ENCODE data around the gene TBX10. TPM values are rescaled to one million over a fixed set of nuclear protein-coding genes. Genes with fewer than 3 reads are reported as not detected.

The TBX10 gene
- total RNA-seq, 1 donor, result not detected

- no peak for DNase-seq (ENCODE audit: low read depth)
- no peak for TF ChIP-seq CTCF (IDR thresholded peaks at IDR 0.05; ENCODE audit: insufficient read depth, low read length)
- no peak overlapping the region for H3K4me3 ChIP-seq (ENCODE audit: low read depth, low read length)
Measured at GRCh38 chr11:67654225-67654624, 14.7 kb upstream of the TBX10 start.

GRCh38 chr11:67652965-67653845 lies 13.6 kb upstream of the TBX10 start:
- no peak for TF ChIP-seq CTCF (IDR thresholded peaks at IDR 0.05; ENCODE audit: insufficient read depth, low read length)
- no peak for DNase-seq (ENCODE audit: low read depth)
- H3K4me3 ChIP-seq (ENCODE audit: low read depth, low read length), result no peak overlapping the region

- no peak overlapping the region for H3K4me3 ChIP-seq (ENCODE audit: low read depth, low read length)
- DNase-seq (ENCODE audit: low read depth), result no peak
- no peak for TF ChIP-seq CTCF (IDR thresholded peaks at IDR 0.05; ENCODE audit: insufficient read depth, low read length)
Measured at GRCh38 chr11:67651976-67652781, 12.6 kb upstream of the TBX10 start.

- H3K4me3 ChIP-seq (ENCODE audit: low read depth, low read length), result no peak overlapping the region
- DNase-seq (ENCODE audit: low read depth), result no peak
- TF ChIP-seq CTCF (IDR thresholded peaks at IDR 0.05; ENCODE audit: insufficient read depth, low read length), result no peak
Measured at GRCh38 chr11:67649634-67650510, 10.3 kb upstream of the TBX10 start.

GRCh38 chr11:67648796-67649613 lies 9.4 kb upstream of the TBX10 start:
- TF ChIP-seq CTCF (IDR thresholded peaks at IDR 0.05; ENCODE audit: insufficient read depth, low read length), result no peak
- DNase-seq (ENCODE audit: low read depth), result no peak
- H3K4me3 ChIP-seq (ENCODE audit: low read depth, low read length), result no peak overlapping the region
